NCI-H1694 treated with DMSO at 0.1 percent for 48 hours (cell line): ENCODE data around the gene FER.
"Not testable (repeated sequence)": the region's sequence is repeated elsewhere in the genome, so short reads cannot be mapped to it uniquely, and the experiment has no call there.

Experiments used
- DNase-seq: peaks from one replicate; lab custom pipeline; 2025; lab: John Stamatoyannopoulos, UW

FER gene

DNA sequence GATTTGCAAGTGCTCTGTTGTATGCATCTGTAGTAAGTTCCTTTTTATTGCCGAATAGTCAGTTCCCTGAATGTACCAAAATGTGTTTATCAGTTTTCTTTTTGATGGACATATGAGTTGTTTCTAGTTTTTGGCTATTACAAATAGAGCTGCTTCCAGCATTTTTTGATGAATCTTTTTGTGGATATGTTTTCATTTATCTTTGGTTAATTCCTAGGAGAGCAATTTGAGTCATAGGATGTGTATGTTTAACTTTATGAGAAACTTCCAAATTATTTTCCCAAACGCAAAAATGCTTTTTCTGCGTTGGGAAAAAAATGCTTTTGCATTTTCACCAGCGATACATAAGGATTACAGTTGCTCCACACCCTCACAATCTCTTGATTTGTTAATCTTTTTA is 287.7 kb downstream of the FER start:
- DNase-seq = no peak

DNA sequence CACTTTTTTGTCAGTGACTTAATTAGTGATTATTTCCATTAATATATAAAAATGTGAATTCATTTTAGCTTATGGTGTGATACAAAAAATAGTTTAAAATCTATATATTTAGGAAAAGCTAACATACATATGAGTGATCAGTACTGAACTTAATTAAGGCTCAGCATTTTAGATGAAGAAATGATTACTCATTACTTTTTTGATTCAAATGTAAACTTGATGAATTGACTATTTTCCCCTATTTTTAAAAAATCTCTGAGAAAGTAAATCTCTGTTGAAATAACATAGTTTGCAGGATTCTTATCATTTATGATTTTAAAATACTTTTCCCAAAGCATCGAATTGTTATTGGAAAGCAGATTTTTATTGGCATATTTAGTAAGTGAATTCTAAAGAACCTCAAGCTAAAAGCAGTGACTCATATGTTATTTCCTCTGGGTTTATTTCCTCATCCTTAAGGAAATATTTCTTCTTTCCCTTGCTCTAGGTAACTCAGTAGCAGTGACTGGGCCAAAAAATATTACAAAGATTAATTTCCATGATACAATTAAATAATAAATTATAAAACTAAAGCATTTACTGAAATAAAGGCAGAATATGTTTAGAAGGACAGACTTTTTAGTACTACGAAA is 290.6 kb downstream of the FER start:
- no peak for DNase-seq

DNA sequence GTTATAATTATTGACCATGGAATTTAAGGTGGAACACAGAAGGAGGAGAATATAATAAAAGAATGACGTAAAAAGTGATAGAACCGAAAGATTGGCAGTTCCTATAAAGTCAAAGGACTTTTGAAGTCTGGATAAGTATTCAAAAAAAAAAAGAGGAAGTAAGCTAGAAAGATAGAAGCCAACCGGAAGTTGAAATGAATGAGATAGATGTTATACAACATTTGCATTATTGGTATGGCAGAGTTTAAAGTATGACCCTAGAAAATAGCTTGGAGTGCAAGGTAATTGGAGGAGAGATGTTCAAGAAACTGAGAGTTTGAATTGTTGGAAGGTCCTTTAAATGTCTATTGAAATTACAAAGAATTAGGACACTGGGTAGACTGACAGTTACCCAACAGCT is 293.6 kb downstream of the FER start:
- no peak for DNase-seq

DNA sequence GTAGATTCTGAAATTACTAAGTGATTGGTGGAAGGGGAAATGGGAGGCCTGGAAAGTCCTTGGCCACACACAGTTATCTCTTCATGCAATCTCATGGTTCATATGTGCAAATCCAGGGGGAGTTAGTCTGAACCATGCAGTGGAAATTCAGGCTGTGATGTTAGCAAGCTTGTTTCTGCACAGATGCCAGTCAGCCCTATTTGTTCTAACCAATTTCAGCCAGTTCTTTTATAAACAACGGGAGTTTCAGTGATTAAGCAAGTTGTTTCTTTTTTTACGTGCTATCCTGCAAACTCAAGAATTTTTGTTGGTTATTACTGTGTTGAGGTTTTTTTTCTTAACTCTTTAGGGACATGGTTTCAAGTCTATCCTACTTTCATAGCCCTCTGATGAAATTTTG is 298.0 kb downstream of the FER start:
- no peak for DNase-seq

DNA sequence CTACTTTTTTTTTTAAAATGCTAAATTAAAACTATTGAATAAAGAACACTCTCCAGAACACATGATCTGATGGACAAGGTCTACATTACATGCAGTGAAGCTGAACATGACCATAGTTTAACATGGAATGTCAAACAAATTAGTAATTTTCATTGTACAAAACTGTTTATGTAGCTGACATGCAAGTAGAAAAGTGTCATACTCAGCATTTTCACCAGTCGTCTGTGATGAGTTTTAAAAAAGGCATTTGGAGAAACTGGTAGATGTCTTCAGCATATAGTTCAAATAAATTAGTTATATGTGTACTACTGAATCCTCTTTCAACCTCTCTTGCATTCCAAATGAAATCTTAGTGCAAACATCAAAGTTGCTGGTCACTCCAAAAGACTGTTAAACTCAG is 301.9 kb downstream of the FER start:
- no peak for DNase-seq

DNA sequence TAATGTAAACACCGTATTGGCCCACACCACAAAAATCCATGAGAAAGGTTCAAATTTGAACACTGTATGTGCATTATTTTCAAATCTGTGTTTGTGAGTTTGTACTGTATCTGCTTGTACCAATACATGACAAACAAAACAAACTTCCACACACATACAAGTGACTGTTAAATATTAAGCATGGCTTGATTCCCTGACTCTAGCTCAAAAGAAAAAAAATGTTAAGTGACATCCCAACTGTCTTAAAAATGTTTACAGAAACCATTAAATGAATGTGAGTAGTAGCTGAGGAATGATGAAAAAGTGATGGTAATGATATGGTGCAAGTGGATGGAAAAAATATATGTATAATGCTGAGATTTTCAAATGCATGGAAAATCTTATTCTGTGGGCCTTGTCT is 302.6 kb downstream of the FER start:
- not testable (repeated sequence) for DNase-seq

GRCh38 chr5:109052216-109052615 is 304.5 kb downstream of the FER start:
- not testable (repeated sequence) for DNase-seq

GRCh38 chr5:109053995-109054417 is 306.3 kb downstream of the FER start:
- no peak for DNase-seq

DNA sequence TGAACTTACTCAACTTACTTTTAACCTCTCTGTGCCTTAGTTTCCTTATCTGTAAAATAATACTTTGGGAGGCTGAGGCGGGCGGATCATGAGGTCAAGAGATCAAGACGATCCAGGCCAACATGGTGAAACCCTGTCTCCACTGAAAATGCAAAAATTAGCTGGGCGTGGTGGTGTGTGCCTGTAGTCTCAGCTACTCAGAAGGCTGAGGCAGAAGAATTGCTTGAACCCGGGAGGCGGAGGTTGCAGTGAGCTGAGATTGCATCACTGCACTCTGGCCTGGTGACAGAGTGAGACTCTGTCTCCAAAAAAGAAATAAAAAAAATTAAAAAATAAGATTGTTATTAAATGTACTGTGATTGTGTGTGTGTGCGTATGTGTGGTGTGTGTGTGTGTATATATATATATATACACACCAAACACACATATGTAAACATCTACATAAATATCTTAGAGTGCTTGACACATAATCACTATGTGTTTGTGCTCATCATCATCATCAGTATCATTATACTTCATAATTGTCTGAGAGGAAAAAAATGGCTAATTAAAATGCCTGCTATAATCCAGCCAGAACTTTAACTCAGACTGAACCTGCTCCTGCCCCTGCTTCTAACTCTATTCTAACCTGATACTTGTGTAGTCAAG is 312.8 kb downstream of the FER start:
- DNase-seq = no peak

DNA sequence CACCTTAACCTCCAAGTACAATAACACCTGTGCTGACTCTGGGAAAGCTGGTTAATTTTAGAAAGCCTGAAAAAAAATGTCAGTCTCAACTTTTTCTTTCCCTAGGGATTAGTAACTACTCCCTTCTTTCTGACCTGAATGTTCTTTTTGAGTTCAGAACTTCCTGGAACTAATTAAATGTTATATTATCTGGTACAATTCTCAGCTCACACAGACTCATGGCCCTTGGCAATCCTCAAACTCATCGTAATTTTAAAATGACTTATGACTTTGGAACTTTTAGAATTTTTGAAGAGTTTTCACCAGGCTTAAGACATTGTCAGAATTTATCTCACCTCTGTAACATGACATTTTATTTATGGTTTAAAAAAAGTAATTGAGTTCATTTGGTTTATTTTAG is 315.0 kb downstream of the FER start:
- DNase-seq = no peak

GRCh38 chr5:109063223-109063622 is 315.5 kb downstream of the FER start:
- DNase-seq = no peak

- DNase-seq = no peak
These were observed 329.0 kb downstream of the FER start for GRCh38 chr5:109076741-109077140.

DNA sequence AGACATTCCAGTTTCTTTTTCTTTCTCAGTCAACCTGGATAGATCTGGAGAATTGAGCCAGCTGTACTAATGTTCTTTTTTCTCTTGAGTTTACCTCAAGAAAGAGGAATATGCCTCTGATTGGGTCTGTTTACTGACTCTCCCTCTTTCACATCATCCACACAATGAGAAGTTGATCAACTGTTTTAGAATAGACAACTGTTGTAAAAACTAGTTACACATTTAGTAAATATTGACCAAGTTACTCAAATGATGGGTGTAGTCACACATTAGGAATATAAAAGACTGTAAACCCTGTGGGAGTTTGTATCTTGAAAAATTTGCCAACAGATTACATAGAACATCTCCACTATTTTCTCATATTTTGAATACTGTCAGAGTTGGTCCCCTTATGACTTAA is 330.8 kb downstream of the FER start:
- no peak for DNase-seq

DNA sequence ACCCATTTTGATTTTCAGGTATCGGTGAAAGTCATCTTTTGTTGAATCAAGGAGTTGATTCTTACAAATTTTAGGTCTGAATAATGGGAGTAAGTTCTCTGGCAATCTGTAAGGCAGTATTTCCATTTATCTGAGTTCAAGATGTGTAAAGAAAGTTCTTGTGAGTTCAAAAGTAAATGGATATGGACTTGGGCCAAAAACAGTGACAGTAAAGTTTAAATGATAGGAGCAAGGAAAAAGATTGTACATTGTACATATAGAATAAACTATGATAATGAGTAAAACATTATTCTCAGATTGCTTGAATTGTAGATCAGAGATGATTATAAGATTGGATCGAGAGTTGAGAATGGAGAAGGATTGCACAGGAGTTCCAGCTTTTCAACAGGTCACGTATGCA is 332.8 kb downstream of the FER start:
- no peak for DNase-seq

DNA sequence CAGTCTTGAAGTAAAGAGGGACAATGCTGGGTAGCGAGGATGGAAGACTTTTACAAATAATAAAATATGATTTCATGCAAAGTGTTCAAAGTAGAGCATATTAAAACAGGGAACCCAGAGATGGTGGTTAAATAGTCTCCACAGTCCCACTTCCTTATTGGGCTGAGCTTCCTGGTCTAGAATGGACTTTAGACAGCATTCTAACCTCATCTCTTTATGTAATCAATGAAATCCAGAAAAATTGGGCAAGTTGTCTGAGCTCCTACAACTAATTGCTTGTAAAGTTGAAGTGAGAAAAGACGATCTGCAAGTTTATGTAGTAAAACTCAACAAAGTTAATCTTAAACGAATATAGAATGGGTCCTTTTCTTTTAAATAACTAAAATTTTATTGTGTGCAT is 333.2 kb downstream of the FER start:
- DNase-seq = no peak

DNA sequence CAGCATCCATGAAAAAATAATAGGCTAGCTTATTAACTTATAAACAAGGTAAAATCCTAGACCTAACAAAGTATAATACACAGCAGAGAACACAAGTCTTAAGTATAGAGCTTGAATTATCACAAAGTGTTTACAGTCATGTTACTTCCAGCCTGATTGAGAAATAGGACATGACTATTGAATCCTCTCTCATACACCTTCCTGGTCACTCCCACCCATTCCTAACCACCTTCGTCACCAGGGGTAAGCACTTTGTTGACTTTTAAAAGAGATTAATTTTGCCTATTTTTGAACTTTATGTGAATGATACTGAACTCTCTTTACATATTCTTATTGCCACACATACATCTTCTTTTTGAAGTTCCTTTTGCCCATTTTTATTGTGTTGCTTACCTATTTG is 336.2 kb downstream of the FER start:
- no peak for DNase-seq

DNA sequence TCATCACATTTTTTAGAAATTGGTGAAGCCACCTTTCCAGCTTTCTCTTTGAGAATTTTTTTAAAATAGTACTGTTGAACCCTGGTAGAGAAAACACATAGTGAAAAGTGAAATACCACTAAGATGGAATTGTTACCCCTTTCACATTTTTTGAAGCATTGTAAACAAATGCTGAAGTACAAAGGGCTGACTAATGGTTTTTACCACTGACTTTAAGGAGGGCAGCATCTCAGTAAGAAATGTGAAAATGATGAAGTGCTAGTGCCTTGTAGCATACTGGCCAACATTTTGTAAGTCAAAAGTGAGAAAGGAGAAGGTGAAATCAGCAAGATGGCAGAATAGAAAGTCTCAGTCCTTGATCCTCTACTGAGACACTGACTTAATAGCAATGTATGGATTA is 341.5 kb downstream of the FER start:
- DNase-seq = no peak

DNA sequence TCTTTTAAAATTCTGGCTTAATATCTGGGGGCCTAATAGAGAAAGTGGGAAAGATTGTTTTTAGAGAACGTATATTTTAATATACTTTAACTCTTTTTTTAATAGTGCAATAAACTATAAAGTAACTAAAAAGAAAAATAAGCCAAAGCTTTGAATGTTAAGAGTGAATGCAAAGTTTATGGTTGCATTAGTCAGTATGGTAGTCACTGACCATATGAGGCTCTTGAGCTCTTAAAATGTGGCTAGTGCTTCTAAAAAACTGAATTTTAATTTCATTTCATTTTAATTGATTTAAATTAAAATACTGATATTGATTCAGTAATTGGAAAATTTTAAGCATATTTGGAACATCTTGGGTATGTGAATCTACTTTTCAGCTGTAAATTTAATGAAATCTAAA is 351.4 kb downstream of the FER start:
- no peak for DNase-seq

DNA sequence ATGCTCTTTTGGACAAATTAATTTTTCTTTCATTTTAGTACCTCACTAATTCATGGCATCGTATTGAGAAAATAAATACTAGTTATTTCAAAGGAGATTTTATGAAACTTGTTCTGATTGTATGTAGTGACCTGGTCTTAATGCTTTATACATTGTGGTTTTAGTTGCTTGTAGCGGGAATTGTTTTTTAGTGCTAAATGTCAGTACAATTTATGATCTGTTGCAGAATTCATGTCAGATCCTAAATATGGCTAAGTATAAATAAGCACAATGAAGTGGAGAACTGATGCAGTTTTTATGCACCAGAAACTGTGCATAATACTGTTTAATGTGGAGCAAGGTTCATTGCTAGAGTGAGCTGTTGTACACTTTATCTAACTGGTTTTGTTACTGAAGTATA is 353.3 kb downstream of the FER start:
- no peak for DNase-seq

DNA sequence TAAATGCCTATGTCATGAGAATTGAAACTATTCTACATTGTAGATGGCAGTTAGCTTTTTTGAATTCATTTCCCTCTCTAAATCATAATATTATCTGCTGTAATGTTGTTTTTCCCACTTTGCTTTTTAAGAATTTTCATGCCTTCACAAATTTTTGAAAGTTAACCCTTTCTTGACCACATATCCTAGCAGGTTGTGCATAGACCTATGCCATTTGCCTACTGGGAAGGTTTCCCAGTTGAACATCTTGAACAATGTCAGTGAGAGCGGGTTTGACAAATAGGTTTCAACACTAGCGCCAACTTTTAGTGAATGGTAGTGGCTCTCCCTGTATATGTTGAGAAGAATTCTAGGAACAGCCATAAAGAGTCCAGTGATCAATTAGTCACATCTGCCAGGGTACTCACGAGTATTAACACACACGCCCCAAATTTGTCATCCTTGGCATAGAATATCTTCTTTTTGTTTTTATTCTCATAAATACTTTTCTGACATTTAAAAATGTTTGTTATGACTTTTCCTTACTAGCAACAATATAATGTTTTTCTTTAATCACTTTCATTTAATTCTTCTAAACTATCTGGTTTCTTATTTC is 354.5 kb downstream of the FER start:
- peak; percentile 4 for DNase-seq

DNA sequence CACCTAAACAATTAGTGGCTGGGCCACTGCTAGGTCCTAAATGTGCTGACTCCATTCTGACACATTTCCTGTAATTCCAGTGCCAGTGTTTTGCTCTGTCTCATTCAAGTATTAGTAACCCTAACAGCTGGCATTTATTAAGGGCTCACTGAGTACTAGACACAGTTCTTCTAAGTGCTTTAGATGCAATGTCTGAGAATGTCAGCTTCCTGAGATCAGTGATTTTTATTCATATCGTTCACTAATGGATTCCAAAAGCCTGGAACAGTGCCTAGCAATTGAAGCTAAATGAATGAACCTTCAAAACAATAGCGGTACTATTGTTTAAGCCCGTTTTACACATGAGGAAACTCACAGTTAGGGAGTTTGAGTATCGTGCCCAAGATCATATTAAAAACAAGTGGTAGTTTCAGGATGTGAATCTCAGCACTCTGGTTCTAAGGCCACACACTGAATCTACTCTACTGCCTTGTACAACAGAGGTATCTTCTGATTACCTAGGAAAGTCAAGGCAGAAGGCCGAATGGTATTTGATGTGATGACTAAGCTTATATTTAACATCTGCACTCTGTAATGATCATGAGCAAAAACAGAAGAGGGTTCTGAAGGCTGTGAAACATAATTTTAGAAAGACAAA is 358.1 kb downstream of the FER start:
- peak; percentile 64 for DNase-seq

GRCh38 chr5:109111680-109112079 is 364.0 kb downstream of the FER start:
- DNase-seq = no peak

GRCh38 chr5:109113608-109114007 is 365.9 kb downstream of the FER start:
- no peak for DNase-seq
